ENCODE results near the gene DNAAF9. TPM values are rescaled to one million over a fixed set of nuclear protein-coding genes. Genes with fewer than 3 reads are reported as not detected.

Gene DNAAF9
- 10 to 100 TPM in 1 of 4 donors, 1 to 10 TPM in 3; 6.9 to 14.5 (median 8.9) TPM for total RNA-seq

GRCh38 chr20:3407040-3407770 is at the start of gene DNAAF9:
TSS of gene DNAAF9 (minus strand) at chr20:3407669. CDS start at chr20:3407557, 112 bp downstream.
- peak within 1 kb of the TSS; percentile 72 to 98 (median 96) for H3K4me3 ChIP-seq
- no peak for DNase-seq
- 0% methylated on average over 4 to 5 of the region's 71 CpGs for WGBS, 2 donors
- no peaks in the 10 kb centered on the region for H3K36me3 ChIP-seq
- H3K27me3 ChIP-seq, result no peaks in the 10 kb centered on the region
- intact Hi-C loops (cut with DNase I), result no loop called here
- TF ChIP-seq POLR2A (IDR thresholded peaks at IDR 0.05) (peak in 2 of 4 donors; percentile 23 to 26), CTCF (IDR thresholded peaks at IDR 0.05) (peak in 4 of 6 experiments; percentile 20 to 61 (median 49))
- peak within 1 kb of the TSS; percentile 91 to 99 (median 98) for H3K27ac ChIP-seq
- H3K4me1 ChIP-seq, result peaks cover 10 to 43% (median 21%) of the 10 kb centered on the region in 3 donors
- no peaks in the 10 kb centered on the region for H3K9me3 ChIP-seq

- DNase-seq, result no peak
- H3K27me3 ChIP-seq, result peaks cover 0 to 6% (median 0%) of the 10 kb centered on the region in 4 donors
- H3K4me1 ChIP-seq, result peaks cover 0 to 3% (median 0%) of the 10 kb centered on the region in 3 donors
- intact Hi-C loops (cut with DNase I), result no loop called here
- no peaks in the 10 kb centered on the region for H3K36me3 ChIP-seq
- no peak for TF ChIP-seq POLR2A (IDR thresholded peaks at IDR 0.05)
- no peak for TF ChIP-seq CTCF (IDR thresholded peaks at IDR 0.05)
- no peak overlapping the region for H3K4me3 ChIP-seq
- 49 to 72% methylated on average over 2 to 4 of the region's 4 CpGs for WGBS, 2 donors
- no peaks in the 10 kb centered on the region for H3K9me3 ChIP-seq
- no peak overlapping the region for H3K27ac ChIP-seq
Observed at GRCh38 chr20:3456648-3457047, 49.2 kb upstream of the DNAAF9 start.

GRCh38 chr20:3454831-3455230 is 47.4 kb upstream of the DNAAF9 start:
- TF ChIP-seq POLR2A (IDR thresholded peaks at IDR 0.05) (no peak), CTCF (IDR thresholded peaks at IDR 0.05) (no peak)
- Histone ChIP-seq H3K27me3 (peaks cover 0 to 6% (median 0%) of the 10 kb centered on the region in 4 donors), H3K9me3 (no peaks in the 10 kb centered on the region), H3K36me3 (no peaks in the 10 kb centered on the region), H3K27ac (no peak overlapping the region), H3K4me3 (no peak overlapping the region), H3K4me1 (peaks cover 0 to 3% (median 0%) of the 10 kb centered on the region in 3 donors)
- no peak for DNase-seq
- 38 to 51% methylated on average over 5 of the region's 5 CpGs for WGBS, 2 donors
- intact Hi-C loops (cut with DNase I), result no loop called here

- Histone ChIP-seq H3K9me3 (no peaks in the 10 kb centered on the region), H3K4me3 (no peak overlapping the region), H3K27me3 (peaks cover 0 to 5% (median 0%) of the 10 kb centered on the region in 4 donors), H3K27ac (no peak overlapping the region), H3K36me3 (no peaks in the 10 kb centered on the region), H3K4me1 (peaks cover 0 to 3% (median 0%) of the 10 kb centered on the region in 3 donors)
- no peak for DNase-seq
- intact Hi-C loops (cut with DNase I), result no loop called here
- TF ChIP-seq CTCF (IDR thresholded peaks at IDR 0.05) (no peak), POLR2A (IDR thresholded peaks at IDR 0.05) (no peak)
- 57 to 71% methylated on average over 3 to 4 of the region's 4 CpGs for WGBS, 2 donors
Observed at GRCh38 chr20:3452690-3453089, 45.2 kb upstream of the DNAAF9 start.

- Histone ChIP-seq H3K27ac (no peak overlapping the region), H3K4me3 (no peak overlapping the region), H3K4me1 (peaks cover 0 to 3% (median 0%) of the 10 kb centered on the region in 3 donors), H3K27me3 (no peaks in the 10 kb centered on the region), H3K9me3 (no peaks in the 10 kb centered on the region), H3K36me3 (no peaks in the 10 kb centered on the region)
- WGBS, 2 donors, result 67 to 84% methylated on average over 2 of the region's 2 CpGs
- intact Hi-C loops (cut with DNase I), result no loop called here
- no peak for DNase-seq
- no peak for TF ChIP-seq POLR2A (IDR thresholded peaks at IDR 0.05)
- no peak for TF ChIP-seq CTCF (IDR thresholded peaks at IDR 0.05)
Observed at GRCh38 chr20:3452136-3452535, 44.7 kb upstream of the DNAAF9 start.

All from esophagus squamous epithelium (tissue), 5 donors.